Mucosa of stomach (tissue), 1 donor: ENCODE results near the gene RAVER2.
"Not testable (repeated sequence)": the region's sequence is repeated elsewhere in the genome, so short reads cannot be mapped to it uniquely, and the experiment has no call there.

Experiments used
- H3K27me3 ChIP-seq: one replicate; pipeline ENCODE4 v1.7.0; 2013; ENCODE audit warnings: mild to moderate bottlenecking, low read length; ENCODE audit not compliant: control insufficient read depth, insufficient read depth
- H3K36me3 ChIP-seq: one replicate; pipeline ENCODE4 v1.7.0; 2013; ENCODE audit warnings: low read length; ENCODE audit not compliant: control insufficient read depth, insufficient read depth
- H3K4me1 ChIP-seq: one replicate; pipeline ENCODE4 v1.7.0; 2013; ENCODE audit warnings: mild to moderate bottlenecking, low read length; ENCODE audit not compliant: control insufficient read depth, insufficient read depth
- H3K4me3 ChIP-seq: one replicate; pipeline ENCODE4 v1.7.0; 2013; ENCODE audit warnings: low read length
- H3K9ac ChIP-seq: one replicate; pipeline ENCODE4 v1.7.0; 2013; ENCODE audit warnings: mild to moderate bottlenecking, low read length, moderate library complexity
- H3K9me3 ChIP-seq: one replicate; pipeline ENCODE4 v1.7.0; 2013; ENCODE audit warnings: mild to moderate bottlenecking, low read length, moderate library complexity; ENCODE audit not compliant: control insufficient read depth
- donor health status: Pancreatic carcinoma.

Gene RAVER2, protein sequence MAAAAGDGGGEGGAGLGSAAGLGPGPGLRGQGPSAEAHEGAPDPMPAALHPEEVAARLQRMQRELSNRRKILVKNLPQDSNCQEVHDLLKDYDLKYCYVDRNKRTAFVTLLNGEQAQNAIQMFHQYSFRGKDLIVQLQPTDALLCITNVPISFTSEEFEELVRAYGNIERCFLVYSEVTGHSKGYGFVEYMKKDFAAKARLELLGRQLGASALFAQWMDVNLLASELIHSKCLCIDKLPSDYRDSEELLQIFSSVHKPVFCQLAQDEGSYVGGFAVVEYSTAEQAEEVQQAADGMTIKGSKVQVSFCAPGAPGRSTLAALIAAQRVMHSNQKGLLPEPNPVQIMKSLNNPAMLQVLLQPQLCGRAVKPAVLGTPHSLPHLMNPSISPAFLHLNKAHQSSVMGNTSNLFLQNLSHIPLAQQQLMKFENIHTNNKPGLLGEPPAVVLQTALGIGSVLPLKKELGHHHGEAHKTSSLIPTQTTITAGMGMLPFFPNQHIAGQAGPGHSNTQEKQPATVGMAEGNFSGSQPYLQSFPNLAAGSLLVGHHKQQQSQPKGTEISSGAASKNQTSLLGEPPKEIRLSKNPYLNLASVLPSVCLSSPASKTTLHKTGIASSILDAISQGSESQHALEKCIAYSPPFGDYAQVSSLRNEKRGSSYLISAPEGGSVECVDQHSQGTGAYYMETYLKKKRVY

DNA sequence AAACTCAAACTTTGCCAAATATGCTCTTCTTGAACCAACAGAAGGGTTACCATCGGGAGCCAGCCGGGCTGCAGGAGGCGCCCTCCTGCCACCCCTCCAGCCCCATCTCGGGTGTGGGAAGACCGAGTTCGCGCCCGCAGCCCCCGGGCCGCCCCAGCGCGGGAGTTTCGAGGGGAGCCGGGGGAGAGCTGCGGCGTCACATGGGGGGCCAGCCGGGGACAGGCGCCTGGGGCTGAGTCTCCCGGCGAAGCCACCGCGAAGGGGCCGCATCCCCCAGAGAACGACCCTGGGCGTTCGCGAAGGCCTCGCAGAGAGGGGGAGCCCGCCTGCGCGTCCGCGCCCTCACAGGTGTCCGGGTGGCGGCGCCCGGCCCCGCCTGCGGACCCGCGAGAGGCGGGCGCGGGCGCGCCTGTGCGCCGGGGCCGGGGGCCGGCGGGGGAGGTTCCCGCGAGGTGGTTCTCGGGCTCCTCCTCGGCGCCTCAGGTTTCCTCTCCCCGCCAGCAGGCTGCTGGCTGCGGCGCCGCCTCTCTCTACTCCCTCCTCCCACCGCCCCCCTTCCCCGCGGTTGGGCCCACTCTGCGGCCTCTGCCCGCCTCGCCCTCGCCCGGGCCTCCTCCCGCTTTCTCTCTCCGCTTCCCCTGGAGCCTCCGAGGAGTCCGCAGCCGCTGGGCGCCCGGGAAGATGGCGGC lies at the start of gene RAVER2:
Gene RAVER2 (plus strand): TSS at position 584 of the 689 bp plus-strand sequence. CDS start 98 bp downstream, at position 682.
- H3K36me3 ChIP-seq: no peaks in the 10 kb centered on the region
- H3K4me1 ChIP-seq: peaks cover 13% of the 10 kb centered on the region
- H3K9me3 ChIP-seq: no peaks in the 10 kb centered on the region
- peak within 1 kb of the TSS; percentile 84 for H3K4me3 ChIP-seq
- H3K27me3 ChIP-seq: no peaks in the 10 kb centered on the region
- peak within 1 kb of the TSS; percentile 87 for H3K9ac ChIP-seq

DNA sequence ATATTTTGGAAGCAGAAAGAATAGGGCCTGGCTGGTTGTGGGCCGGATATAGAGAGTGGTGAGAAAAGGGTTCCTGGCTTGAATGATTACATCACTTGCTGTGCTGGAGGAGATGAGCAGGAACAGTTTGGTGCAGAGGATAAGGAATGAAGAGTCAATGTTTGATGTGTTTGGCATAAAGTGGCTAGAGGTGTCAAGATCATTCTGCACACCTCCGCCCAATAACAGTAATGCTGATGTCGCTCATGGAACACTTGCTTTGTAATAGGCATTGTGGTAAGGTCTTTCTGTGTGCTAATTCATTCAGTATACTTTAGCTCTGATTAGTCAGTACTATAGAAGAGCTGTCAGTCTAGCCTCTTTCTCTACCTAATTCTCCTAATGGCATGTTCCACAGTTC lies 48.0 kb upstream of the RAVER2 start:
- Histone ChIP-seq H3K4me3 (no peak overlapping the region), H3K36me3 (no peaks in the 10 kb centered on the region), H3K4me1 (no peaks in the 10 kb centered on the region), H3K9me3 (no peaks in the 10 kb centered on the region), H3K27me3 (no peaks in the 10 kb centered on the region), H3K9ac (no peak overlapping the region)

DNA sequence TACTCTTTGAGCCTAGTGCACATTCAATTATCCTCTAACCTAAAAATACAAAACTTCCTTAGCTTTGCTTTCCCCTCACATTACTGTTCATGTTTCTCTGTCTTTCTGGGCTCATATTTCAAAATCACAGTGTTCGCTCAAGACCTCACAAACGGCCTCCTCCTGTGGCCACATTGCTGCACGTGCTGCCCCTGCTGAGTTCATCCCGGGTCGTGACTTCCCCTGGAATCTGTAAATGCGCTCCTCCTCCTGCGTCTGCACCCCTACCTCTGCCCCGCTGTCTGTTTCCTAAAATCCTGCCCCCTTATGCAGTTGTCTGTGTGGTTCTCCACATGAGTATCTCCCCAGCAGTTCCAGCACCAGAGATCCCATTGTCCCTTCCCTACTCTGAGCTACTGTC lies 45.5 kb upstream of the RAVER2 start:
- H3K4me1 ChIP-seq: no peaks in the 10 kb centered on the region
- H3K9ac ChIP-seq: no peak overlapping the region
- no peaks in the 10 kb centered on the region for H3K9me3 ChIP-seq
- no peaks in the 10 kb centered on the region for H3K27me3 ChIP-seq
- H3K36me3 ChIP-seq: no peaks in the 10 kb centered on the region
- no peak overlapping the region for H3K4me3 ChIP-seq

DNA sequence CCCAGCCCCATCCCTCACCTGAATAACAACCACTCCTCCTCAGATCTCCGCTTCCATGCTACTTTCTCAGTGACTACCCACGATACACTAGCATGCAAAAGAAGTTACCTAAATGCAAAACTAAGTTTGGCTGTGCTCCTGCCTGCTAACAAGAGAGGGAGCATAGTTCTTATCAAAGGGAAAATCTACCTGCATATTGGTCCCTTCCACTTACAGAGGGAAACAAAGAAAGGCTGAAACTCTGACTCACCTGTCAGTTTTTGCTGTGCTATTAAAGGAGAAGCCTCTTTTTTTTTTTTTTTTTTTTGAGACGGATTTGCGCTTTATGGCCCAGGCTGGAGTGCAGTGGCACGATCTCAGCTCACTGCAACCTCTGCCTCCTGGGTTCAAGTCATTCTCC lies 43.8 kb upstream of the RAVER2 start:
- H3K4me1 ChIP-seq: no peaks in the 10 kb centered on the region
- no peaks in the 10 kb centered on the region for H3K9me3 ChIP-seq
- H3K4me3 ChIP-seq: no peak overlapping the region
- H3K27me3 ChIP-seq: no peaks in the 10 kb centered on the region
- H3K9ac ChIP-seq: no peak overlapping the region
- no peaks in the 10 kb centered on the region for H3K36me3 ChIP-seq

DNA sequence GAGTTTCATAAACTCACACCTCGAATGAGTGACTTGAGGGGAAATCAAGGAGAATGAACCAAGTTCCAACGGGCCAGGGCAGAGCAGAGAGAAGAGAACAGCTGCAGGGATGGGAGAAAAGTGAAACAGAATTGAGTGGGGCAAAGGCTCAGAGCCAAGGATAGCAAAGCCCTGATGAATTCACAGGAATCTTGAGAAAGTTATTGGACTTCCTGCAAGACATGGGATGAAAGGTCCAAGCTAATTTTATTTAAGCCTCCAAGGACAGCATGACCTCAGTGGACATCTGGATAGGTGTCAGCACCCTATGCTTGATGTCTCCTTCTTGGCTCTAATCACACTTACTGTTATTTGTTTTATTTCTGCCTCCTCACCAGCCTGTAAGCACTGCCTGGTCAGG lies 43.0 kb upstream of the RAVER2 start:
- H3K36me3 ChIP-seq: no peaks in the 10 kb centered on the region
- no peak overlapping the region for H3K9ac ChIP-seq
- no peaks in the 10 kb centered on the region for H3K9me3 ChIP-seq
- H3K27me3 ChIP-seq: no peaks in the 10 kb centered on the region
- no peak overlapping the region for H3K4me3 ChIP-seq
- H3K4me1 ChIP-seq: no peaks in the 10 kb centered on the region

DNA sequence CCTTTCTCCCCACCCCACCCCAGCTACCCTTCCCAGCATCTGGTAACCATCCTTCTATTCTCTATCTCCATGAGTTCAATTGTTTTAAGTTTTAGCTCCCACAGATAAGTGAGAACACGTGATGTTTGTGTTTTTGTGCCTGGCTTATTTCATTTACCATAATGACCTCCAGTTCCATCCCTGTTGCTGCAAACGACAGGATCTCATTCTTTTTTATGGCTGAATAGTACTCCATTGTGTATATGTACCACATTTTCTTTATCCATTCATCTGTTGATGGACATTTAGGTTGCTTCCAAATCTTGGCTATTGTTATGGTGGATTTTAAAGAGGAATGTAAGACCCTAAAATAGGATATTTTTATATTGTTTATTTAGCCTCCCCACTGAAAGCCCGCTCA lies 42.2 kb upstream of the RAVER2 start:
- not testable (repeated sequence) for H3K9me3 ChIP-seq, H3K9ac ChIP-seq, H3K36me3 ChIP-seq, H3K4me3 ChIP-seq, H3K4me1 ChIP-seq, H3K27me3 ChIP-seq

DNA sequence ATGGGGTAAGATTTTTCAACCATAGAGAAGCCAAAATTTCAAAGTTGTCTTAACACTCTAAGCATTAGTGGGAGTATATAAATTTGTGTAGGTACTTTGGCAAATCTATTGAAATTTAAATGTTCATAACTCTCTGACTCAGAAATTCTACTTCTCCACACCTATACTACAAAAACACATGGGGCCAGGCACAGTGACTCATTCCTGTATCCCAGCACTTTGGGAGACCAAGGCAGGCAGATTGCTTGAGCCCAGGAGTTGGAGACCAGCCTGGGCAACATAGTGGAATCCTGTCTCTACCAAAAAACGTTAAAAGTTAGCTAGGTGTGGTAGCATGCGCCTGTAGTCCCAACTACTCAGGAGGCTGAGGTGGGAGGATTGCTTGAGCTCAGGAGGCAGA lies 41.3 kb upstream of the RAVER2 start:
- H3K9me3 ChIP-seq: no peaks in the 10 kb centered on the region
- H3K27me3 ChIP-seq: no peaks in the 10 kb centered on the region
- H3K9ac ChIP-seq: no peak overlapping the region
- no peaks in the 10 kb centered on the region for H3K36me3 ChIP-seq
- peaks cover 2% of the 10 kb centered on the region for H3K4me1 ChIP-seq
- no peak overlapping the region for H3K4me3 ChIP-seq

DNA sequence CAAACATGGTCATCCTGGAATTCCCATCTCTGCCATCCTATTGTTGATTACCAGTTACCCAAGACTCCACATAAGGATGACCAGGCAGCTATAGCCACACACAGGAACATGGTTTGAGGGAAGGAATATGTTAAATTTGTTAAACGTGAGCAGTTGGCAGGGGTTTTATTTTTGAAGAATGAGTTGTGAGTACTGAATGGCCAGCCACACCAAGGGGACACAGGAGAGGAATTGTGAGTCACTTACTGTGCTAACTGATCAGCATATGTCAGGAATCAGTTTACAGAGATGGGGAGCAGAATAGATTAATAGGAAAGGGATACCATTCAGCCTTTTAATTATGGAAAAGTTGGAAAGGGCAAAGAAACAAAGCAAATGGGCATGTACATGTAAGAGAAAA lies 39.3 kb upstream of the RAVER2 start:
- Histone ChIP-seq H3K4me1 (peaks cover 4% of the 10 kb centered on the region), H3K27me3 (no peaks in the 10 kb centered on the region), H3K9ac (no peak overlapping the region), H3K36me3 (no peaks in the 10 kb centered on the region), H3K9me3 (no peaks in the 10 kb centered on the region), H3K4me3 (no peak overlapping the region)

DNA sequence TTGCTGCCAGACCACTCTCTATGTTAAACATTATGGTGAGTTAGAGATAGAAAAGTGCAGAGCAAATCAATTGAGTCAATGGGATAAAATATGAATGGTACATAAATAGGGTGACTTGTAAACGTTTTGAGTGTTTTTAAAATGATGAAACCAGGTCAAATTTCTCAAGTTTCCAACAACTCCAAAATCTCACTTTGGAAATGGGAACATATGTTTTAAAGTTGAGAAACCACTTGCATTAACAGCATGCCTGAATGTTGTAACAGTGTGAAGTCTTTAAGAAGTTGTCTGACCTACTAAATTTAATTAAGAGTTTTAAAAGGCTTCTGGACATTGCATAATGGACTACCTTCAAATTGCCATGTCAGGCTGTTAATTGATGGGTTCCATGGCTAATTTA lies 33.6 kb upstream of the RAVER2 start:
- H3K9me3 ChIP-seq: no peaks in the 10 kb centered on the region
- H3K4me1 ChIP-seq: peaks cover 10% of the 10 kb centered on the region
- H3K4me3 ChIP-seq: no peak overlapping the region
- H3K36me3 ChIP-seq: no peaks in the 10 kb centered on the region
- H3K9ac ChIP-seq: no peak overlapping the region
- no peaks in the 10 kb centered on the region for H3K27me3 ChIP-seq

DNA sequence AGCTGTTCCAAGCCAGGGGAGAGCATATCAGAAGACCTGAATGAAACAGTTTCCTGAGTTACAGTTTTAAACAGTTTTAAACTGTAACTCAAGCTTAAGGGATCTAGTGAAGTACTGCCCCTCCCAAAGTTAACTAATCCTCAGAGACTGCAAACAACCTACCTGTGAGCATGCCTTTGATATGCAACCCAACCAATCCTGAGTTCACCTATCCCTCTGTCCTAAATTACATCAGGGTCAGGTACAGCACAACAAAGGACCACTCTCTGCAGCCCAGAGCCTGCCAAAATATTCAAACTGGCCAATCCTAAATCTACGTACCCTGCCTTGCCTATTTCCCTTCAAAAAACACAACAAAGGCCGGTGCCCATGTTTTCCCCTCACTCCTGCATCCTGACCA lies 32.8 kb upstream of the RAVER2 start:
- Histone ChIP-seq H3K4me3 (no peak overlapping the region), H3K36me3 (no peaks in the 10 kb centered on the region), H3K9me3 (no peaks in the 10 kb centered on the region), H3K9ac (no peak overlapping the region), H3K4me1 (peaks cover 10% of the 10 kb centered on the region), H3K27me3 (no peaks in the 10 kb centered on the region)

DNA sequence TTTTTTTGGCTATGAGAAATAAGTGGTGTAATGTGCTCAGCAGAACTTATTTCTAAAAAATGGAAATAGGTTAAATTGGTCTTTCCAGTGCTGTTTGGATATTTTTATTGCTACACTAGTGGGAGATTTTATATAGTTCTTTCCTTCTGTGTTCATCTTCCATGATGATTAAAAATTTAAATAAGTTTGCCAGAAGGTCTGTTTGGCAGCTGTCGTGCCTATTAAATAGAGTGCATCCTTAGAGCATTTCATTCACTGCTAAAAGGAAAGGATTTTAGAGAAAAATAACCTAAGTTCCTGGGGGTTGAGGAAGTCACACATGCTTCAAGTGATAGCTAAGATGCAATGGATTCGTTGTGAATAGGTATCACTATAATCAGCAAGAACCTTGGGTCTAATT lies 29.7 kb upstream of the RAVER2 start:
- no peak overlapping the region for H3K9ac ChIP-seq
- H3K4me3 ChIP-seq: no peak overlapping the region
- no peaks in the 10 kb centered on the region for H3K27me3 ChIP-seq
- H3K36me3 ChIP-seq: no peaks in the 10 kb centered on the region
- H3K9me3 ChIP-seq: no peaks in the 10 kb centered on the region
- peaks cover 7% of the 10 kb centered on the region for H3K4me1 ChIP-seq

DNA sequence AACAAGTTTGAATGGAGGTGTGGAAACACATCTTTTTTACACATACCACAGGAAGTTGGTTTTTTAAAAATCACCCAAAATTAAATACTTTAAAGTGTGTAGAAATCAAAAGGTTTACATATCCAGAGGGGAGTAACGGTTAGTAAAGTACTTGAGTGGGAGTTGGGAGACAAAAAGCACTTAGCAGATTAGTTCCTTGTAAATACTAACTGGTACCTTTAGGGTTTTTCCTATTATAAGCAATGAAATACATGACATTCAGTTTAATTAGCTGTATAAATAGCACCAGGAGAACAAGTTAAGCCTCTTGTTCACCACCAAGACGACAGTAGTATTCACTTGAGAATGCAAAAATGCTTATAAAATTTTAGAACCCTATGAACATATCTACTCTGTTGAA lies 23.7 kb upstream of the RAVER2 start:
- peaks cover 11% of the 10 kb centered on the region for H3K4me1 ChIP-seq
- no peaks in the 10 kb centered on the region for H3K9me3 ChIP-seq
- H3K4me3 ChIP-seq: no peak overlapping the region
- no peaks in the 10 kb centered on the region for H3K36me3 ChIP-seq
- H3K9ac ChIP-seq: no peak overlapping the region
- H3K27me3 ChIP-seq: no peaks in the 10 kb centered on the region
